NCI-H524 treated with DMSO at 0.1 percent for 48 hours (cell line): ENCODE data around the gene ANO9.
"Not testable (repeated sequence)": the region's sequence is repeated elsewhere in the genome, so short reads cannot be mapped to it uniquely, and the experiment has no call there.

Experiments
- DNase-seq: peaks from one replicate; lab custom pipeline; 2025; lab: John Stamatoyannopoulos, UW

The ANO9 gene

GRCh38 chr11:416051-416756 lies 25.6 kb downstream of the ANO9 start:
- DNase-seq: no peak

- DNase-seq: no peak
Measured at GRCh38 chr11:415640-416041, 26.2 kb downstream of the ANO9 start.

GRCh38 chr11:414318-414857 lies 27.4 kb downstream of the ANO9 start:
- DNase-seq: no peak

DNA sequence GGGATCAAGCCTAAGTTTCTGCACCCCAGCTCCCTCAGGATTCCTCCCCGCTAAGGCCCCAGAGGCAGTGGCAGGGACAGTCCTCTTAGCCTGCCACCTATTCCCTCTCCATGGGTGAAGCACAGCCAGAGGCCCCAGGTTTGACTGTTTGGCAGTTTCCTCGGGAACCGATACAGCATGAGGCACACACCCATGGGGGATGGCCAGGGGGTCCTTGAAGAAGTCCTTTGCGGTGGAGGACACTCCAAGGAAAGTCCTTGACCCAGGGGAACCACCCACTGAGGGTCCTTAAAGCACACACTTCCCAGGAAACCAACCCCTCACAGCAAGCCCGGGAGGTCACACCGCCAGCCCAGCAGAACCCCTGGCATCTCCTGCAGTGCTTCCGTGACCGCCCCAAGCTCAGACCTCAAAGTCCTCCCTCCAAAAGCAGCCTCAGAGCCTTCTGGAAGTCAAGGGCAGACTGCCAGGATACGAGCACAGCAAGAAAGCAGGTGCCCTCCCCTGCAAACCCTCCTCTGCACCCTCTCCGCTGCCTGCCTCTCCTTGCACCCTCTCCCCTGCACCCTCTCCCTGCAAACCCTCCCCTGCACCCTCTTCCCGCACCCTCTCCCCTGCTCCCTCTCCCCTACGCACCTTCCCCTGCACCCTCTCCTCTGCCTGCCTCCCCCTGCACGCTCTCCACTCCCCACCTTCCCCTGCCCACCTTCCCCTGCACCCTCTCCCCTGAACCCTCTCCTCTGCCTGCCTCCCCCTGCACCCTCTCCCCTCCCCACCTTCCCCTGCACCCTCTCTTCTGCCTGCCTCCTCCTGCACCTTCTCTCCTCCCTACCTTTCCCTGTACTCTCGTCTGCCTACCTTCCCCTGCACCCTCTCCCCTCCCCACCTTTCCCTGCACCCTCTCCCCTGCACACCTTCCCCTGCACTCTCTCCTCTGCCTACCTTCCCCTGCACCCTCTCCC lies 28.4 kb downstream of the ANO9 start:
- no peak for DNase-seq

DNA sequence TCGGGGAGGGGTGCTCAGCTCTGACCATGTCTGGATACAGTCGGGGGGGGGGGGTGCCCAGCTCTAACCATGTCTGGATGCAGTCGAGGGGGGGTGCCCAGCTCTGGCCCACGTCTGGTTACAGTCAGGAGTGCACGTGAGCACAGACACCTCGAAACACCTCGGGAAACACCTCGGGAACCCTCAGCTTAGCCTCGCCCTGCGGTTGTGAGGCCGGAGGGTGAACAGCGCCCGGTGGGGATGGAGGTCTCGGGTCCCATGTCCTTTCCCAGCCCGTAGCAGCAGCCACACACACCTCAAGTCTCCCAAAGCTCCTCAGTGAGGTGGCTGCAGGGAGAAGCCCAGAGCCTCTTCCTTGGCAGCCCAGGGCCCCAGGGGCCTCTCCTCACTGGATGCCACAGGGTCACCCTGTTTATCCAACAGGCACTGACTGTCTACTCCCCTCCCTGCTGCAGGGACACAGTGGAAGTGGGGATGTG lies 29.1 kb downstream of the ANO9 start:
- no peak for DNase-seq

GRCh38 chr11:411520-411919 lies 30.3 kb downstream of the ANO9 start:
- DNase-seq: not testable (repeated sequence)

GRCh38 chr11:410711-411110 lies 31.1 kb downstream of the ANO9 start:
- DNase-seq: not testable (repeated sequence)

GRCh38 chr11:409600-410483 lies 32.0 kb downstream of the ANO9 start:
- DNase-seq: no peak

GRCh38 chr11:409008-409599 lies 32.7 kb downstream of the ANO9 start:
- no peak for DNase-seq

DNA sequence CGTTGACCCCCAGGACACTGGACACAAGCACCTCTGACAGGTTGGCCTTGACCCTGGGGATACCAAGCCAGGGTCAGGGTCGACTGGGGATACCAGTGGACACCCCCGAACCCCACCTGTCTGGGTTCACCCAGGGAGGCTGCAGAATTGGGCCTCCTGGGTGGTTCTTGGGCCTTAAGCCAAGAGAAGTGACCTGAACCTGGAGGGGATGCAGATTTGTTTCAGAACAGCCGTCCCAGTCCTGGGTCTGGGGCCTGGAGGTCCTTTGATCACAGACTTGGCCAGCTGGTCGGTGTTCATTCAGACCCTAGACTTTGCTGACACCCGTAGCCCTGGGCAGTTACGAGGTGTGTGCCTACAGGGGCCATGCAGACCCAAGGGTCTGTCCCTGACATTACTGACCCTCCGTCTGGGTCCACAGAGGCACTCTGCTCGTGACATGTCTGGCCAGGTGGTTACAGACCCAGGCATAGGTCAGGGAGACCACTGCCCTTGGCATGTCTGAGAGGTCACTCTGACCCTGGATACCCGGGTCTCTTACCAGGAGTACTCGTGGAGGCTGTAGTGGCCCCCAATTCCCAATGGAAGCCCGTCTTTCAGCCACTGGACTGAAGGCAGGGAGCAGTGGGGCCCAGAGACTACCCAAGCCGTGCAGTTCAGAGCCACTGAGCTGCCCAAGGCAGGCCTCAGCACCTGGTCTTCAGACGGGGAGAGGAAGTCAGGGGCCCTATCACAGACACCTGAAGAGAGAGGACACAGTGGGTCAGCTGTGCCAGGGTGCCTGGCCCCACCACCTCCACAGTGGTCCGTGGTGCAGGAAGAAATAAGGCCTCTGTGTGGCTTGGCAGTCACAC lies 33.4 kb downstream of the ANO9 start:
- DNase-seq: no peak

DNA sequence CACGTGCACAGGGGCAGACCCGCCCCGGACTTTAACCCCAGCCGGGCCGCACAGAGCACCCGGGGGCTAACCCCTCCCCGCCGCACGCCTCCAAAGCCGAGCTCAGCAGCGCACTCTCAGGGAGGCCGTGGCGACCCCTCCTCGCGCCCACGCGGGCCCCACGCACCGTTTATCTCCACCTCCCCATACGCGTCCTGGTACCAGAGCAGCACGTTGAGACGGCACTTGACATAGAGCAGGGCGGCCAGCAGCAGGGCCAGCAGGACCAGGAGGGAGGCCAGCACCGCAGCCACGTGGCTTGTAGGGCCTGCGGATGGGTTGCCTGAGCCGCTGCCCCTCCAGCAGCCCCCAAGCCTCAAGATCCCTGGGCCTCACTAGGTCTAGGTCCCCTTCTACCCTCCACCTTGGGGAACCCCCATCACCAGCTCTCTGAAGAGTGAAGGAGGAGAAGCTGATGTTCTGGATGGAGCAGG lies 34.1 kb downstream of the ANO9 start:
- DNase-seq: no peak

GRCh38 chr11:406796-407650 lies 34.8 kb downstream of the ANO9 start:
- no peak for DNase-seq

GRCh38 chr11:405954-406795 lies 35.6 kb downstream of the ANO9 start:
- no peak for DNase-seq

DNA sequence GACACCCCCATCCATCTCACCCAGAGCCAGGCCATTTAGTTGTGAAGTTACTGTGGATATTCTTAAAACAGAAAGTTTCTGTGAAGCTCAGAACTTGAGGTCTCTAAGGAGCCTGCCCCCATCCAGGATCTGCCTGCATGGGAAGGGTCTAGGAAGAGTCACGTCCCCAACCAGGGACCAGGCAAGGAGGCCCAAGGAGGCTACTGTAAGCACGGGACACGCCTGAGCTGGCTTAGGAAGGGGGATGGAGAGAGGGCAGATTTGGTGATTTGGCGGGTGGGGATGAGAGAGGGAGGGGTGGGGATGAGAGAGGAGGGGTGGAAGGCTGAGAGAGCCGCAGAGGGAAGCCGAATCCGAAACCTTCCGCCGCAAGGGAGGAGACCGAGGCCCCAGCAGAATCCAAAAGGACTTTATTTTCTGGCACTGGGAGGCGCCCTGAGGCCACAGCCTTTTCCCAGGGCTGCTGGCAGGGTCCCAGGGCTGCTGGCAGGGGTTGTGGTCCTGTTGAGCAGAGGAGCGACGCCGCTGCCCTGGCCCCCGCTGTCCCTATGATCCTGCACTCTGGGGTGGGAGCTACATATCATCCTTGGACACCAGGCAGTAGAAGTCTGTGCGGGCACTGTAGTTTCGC lies 36.4 kb downstream of the ANO9 start:
- no peak for DNase-seq

DNA sequence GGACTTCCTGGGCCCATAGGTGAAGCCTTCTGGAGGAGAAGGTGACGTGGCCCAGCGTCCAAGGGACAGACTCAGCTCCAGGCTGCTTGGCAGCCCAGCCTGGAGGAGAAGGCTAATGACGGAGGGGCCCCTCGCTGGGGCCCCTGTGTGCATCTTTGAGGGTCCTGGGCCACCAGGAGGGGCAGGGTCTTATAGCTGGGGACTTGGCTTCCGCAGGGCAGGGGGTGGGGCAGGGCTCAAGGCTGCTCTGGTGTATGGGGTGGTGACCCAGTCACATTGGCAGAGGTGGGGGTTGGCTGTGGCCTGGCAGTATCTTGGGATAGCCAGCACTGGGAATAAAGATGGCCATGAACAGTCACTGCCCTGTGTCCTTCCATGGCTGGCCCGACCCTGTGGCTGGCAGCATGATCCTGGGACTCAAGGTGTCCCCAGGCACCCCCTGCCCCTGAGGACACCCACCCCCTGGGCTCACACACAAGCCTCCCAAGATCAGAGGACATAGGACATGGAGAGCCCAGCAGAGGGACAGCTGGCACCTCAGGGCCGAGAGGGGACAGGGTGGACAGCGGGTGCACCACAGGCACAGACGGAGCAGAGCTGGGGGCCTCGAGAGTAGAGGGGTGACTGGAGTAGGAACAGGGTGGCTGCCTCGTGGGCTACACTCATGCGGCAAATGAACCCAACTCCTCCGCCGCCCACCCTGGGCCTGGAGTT lies 37.1 kb downstream of the ANO9 start:
- DNase-seq: no peak

DNA sequence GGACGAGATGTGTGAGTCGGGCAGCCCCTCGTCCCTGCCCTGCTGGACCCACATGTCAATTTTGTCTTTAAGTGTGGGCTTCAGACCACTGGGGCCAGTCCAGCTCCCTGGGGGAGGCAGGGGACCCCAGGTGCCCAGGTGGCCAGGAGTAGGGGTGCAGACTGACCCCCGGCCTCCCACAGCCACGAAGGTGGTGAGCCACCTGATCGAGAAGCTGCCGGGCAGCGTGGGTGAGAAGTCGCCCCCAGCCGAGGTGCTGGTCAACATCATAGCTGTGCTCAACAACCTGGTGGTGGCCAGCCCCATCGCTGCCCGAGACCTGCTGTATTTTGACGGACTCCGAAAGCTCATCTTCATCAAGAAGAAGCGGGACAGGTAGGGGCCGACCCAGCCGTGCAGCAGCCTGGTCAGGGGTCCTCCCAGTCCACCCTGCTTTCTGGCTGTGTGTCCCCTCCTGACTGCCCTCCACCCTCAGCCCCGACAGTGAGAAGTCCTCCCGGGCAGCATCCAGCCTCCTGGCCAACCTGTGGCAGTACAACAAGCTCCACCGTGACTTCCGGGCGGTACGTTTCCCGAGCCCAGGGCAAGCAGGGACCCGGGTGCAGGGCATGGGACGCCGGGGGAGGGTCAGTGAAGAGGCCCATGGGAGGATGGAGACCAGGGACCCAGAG lies 37.9 kb downstream of the ANO9 start:
- no peak for DNase-seq
